SK-N-SH treated with all-trans-retinoic acid at 6 μM for 48 hours (cell line): Measurements from ENCODE around the gene SLC22A12.

Source experiments
- ATAC-seq: fragments of 200-7000 bp; cut with Tn5 transposase; 3 replicates; pipeline ENCODE4 v1.9.1; 2020; ENCODE audit warnings: mild to moderate bottlenecking, moderate library complexity
- BACH2 ChIP-seq: fragments of 250-450 bp; sonication (Bioruptor Pico); IDR thresholded peaks from 2 replicates; pipeline ENCODE4 v1.9.0; 2021; ENCODE audit warnings: mild to moderate bottlenecking, borderline replicate concordance
- CSDC2 ChIP-seq: fragments of 250-450 bp; sonication (Bioruptor Pico); IDR thresholded peaks from 2 replicates; pipeline ENCODE4 v1.5.0; 2020; ENCODE audit warnings: mild to moderate bottlenecking, moderate library complexity
- ESRRG ChIP-seq: fragments of 250-450 bp; sonication (Bioruptor Pico); IDR thresholded peaks from 2 replicates; pipeline ENCODE4 v1.6.1; 2021; ENCODE audit warnings: mild to moderate bottlenecking
- GLIS3 ChIP-seq: fragments of 250-450 bp; sonication (Bioruptor Pico); IDR thresholded peaks from 2 replicates; pipeline ENCODE4 v1.5.0; 2020; ENCODE audit warnings: mild to moderate bottlenecking, moderate library complexity
- ISL1 ChIP-seq: fragments of 250-450 bp; sonication (Bioruptor Pico); IDR thresholded peaks from 2 replicates; pipeline ENCODE4 v2.1.2; 2022; ENCODE audit warnings: mild to moderate bottlenecking, moderate library complexity
- OSR1 ChIP-seq: fragments of 250-450 bp; sonication (Bioruptor Pico); IDR thresholded peaks from 2 replicates; pipeline ENCODE4 v1.8.0; 2022; ENCODE audit warnings: moderate library complexity, mild to moderate bottlenecking, inconsistent platforms
- RARB ChIP-seq: fragments of 250-450 bp; sonication (Bioruptor Pico); IDR thresholded peaks from 2 replicates; pipeline ENCODE4 v1.8.0; 2021; ENCODE audit warnings: mild to moderate bottlenecking, moderate library complexity
- SNAI2 ChIP-seq: fragments of 250-450 bp; sonication (Bioruptor Pico); IDR thresholded peaks from 2 replicates; pipeline ENCODE4 v1.5.0; 2020; ENCODE audit warnings: mild to moderate bottlenecking, moderate library complexity
- TCF4 ChIP-seq: fragments of 250-450 bp; sonication (Bioruptor Pico); IDR thresholded peaks from 2 replicates; pipeline ENCODE4 v1.8.0; 2021; ENCODE audit warnings: mild to moderate bottlenecking, moderate library complexity, borderline replicate concordance
- TOX ChIP-seq: fragments of 250-450 bp; sonication (Bioruptor Pico); IDR thresholded peaks from 2 replicates; pipeline ENCODE4 v1.8.0; 2021; ENCODE audit warnings: mild to moderate bottlenecking, moderate library complexity, borderline replicate concordance
- ZFP3 ChIP-seq: fragments of 250-450 bp; sonication (Bioruptor Pico); IDR thresholded peaks from 2 replicates; pipeline ENCODE4 v1.5.0; 2020; ENCODE audit warnings: mild to moderate bottlenecking, moderate library complexity
- ZFP30 ChIP-seq: fragments of 450-650 bp; formaldehyde crosslinking; IDR thresholded peaks from 2 replicates; pipeline ENCODE4 v1.5.0; 2022; ENCODE audit warnings: mild to moderate bottlenecking, moderate library complexity
- ZNF565 ChIP-seq: fragments of 450-650 bp; formaldehyde crosslinking; conservative IDR thresholded peaks from 2 replicates; pipeline ENCODE4 v1.5.0; 2020; ENCODE audit warnings: low read depth, mild to moderate bottlenecking, moderate library complexity
- ZNF70 ChIP-seq: fragments of 450-650 bp; formaldehyde crosslinking; IDR thresholded peaks from 2 replicates; pipeline ENCODE4 v1.5.0; 2020; ENCODE audit warnings: mild to moderate bottlenecking, moderate library complexity
- TF ChIP-seq, protein P1 (sequence below): fragments of 250-450 bp; sonication (Bioruptor Pico); IDR thresholded peaks from 2 replicates; pipeline ENCODE4 v1.5.1; 2021; ENCODE audit warnings: mild to moderate bottlenecking, moderate library complexity
- TF ChIP-seq, protein P2 (sequence below): fragments of 250-450 bp; sonication (Bioruptor Pico); IDR thresholded peaks from 2 replicates; pipeline ENCODE4 v1.5.1; 2020; ENCODE audit warnings: low read depth, mild to moderate bottlenecking, moderate library complexity
- TF ChIP-seq, protein P3 (sequence below): fragments of 250-450 bp; sonication (Bioruptor Pico); IDR thresholded peaks from 2 replicates; pipeline ENCODE4 v1.8.0; 2021; ENCODE audit warnings: low read depth, mild to moderate bottlenecking, moderate library complexity, borderline replicate concordance
- TF ChIP-seq, protein P4 (sequence below): fragments of 250-450 bp; sonication (Bioruptor Pico); IDR thresholded peaks from 2 replicates; pipeline ENCODE4 v1.5.0; 2020; ENCODE audit warnings: mild to moderate bottlenecking, moderate library complexity
- TF ChIP-seq, protein P5 (sequence below): fragments of 250-450 bp; sonication (Bioruptor Pico); IDR thresholded peaks from 2 replicates; pipeline ENCODE4 v1.8.0; 2020; ENCODE audit warnings: mild to moderate bottlenecking, moderate library complexity, borderline replicate concordance

SLC22A12 gene

DNA sequence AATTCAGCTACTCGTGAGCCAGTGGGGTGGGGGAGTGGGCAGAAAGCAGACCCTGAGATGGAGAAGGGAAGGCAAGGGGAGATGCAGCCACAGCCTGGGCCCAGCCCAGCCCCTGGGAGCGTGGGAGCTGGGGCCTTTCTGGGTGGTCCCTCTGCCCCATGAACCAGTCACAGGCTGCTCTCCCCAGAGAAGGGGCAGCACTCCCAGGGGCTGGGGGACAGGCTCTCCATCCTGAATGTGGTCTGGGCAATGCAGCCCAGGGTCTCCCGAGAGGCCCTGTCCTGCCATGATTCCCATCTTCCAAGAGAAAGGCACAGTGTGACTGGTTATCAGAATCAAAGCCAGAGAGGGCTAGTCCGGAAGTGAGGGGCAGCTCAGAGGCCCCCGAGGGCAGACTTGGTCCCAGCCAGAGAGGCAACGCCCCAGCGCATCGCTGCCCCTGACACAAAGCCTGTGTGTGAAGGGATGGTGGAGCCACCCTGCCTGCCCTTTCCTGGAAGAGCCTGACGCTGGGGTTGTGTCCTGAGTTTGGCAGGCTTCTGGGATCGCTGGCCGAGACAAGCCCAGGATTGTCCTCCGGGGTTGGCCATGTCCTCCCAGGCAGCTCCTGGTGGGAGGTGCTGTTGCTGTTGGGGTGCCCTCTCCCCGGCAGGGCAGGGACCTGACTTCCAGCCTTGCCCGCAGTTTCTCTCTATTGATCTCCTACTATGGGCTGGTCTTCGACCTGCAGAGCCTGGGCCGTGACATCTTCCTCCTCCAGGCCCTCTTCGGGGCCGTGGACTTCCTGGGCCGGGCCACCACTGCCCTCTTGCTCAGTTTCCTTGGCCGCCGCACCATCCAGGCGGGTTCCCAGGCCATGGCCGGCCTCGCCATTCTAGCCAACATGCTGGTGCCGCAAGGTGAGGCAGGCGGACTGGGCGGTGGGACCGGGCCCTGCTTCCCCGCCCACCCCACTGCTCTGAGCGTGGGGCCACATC is 23.8 kb upstream of the SLC22A12 start:
- peak; percentile 33 for ATAC-seq

DNA sequence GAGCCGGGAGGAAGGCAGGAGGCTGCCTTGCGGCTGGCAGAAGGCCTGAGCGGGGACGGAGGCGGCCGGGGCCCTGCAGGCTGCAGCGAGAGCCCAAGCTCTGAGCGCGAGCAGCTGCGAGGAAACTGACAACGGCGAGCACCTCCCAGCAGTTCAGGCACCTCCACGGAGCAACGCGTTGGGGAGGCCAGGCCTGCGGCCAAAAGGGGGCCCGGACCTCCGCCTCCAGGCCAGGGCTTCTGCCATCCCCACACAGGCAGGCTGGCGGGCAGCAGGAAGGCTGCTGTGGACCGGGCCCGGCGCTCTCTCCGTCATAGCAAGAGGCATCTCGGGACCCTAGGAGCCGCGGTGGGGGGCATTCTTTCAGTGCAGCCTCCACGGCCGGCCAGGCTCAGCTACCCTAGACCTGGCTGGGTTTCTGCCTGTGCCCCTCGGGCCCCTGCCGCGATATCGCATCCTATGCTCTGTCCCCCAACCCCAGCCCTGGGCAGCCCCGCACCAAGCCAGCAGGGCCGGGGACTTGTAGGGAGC is 22.9 kb upstream of the SLC22A12 start:
- ATAC-seq: no peak
- TF ChIP-seq ZFP3 (CRISPR knock-in tag) (no peak), GLIS3 (CRISPR knock-in tag) (no peak), ESRRG (CRISPR knock-in tag) (no peak), TCF4 (CRISPR knock-in tag) (no peak), ISL1 (CRISPR knock-in tag) (no peak), ZNF565 (no peak), ZNF70 (CRISPR knock-in tag) (no peak), RARB (CRISPR knock-in tag) (no peak), TOX (no peak), BACH2 (CRISPR knock-in tag) (no peak), ZFP30 (CRISPR knock-in tag) (no peak)
- TF ChIP-seq, protein P1, sequence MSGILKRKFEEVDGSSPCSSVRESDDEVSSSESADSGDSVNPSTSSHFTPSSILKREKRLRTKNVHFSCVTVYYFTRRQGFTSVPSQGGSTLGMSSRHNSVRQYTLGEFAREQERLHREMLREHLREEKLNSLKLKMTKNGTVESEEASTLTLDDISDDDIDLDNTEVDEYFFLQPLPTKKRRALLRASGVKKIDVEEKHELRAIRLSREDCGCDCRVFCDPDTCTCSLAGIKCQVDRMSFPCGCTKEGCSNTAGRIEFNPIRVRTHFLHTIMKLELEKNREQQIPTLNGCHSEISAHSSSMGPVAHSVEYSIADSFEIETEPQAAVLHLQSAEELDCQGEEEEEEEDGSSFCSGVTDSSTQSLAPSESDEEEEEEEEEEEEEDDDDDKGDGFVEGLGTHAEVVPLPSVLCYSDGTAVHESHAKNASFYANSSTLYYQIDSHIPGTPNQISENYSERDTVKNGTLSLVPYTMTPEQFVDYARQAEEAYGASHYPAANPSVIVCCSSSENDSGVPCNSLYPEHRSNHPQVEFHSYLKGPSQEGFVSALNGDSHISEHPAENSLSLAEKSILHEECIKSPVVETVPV (CRISPR knock-in tag): no peak
- TF ChIP-seq, protein P2, sequence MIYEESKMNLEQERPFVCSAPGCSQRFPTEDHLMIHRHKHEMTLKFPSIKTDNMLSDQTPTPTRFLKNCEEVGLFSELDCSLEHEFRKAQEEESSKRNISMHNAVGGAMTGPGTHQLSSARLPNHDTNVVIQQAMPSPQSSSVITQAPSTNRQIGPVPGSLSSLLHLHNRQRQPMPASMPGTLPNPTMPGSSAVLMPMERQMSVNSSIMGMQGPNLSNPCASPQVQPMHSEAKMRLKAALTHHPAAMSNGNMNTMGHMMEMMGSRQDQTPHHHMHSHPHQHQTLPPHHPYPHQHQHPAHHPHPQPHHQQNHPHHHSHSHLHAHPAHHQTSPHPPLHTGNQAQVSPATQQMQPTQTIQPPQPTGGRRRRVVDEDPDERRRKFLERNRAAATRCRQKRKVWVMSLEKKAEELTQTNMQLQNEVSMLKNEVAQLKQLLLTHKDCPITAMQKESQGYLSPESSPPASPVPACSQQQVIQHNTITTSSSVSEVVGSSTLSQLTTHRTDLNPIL (CRISPR knock-in tag): no peak
- TF ChIP-seq, protein P3, sequence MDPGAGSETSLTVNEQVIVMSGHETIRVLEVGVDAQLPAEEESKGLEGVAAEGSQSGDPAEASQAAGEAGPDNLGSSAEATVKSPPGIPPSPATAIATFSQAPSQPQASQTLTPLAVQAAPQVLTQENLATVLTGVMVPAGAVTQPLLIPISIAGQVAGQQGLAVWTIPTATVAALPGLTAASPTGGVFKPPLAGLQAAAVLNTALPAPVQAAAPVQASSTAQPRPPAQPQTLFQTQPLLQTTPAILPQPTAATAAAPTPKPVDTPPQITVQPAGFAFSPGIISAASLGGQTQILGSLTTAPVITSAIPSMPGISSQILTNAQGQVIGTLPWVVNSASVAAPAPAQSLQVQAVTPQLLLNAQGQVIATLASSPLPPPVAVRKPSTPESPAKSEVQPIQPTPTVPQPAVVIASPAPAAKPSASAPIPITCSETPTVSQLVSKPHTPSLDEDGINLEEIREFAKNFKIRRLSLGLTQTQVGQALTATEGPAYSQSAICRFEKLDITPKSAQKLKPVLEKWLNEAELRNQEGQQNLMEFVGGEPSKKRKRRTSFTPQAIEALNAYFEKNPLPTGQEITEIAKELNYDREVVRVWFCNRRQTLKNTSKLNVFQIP (CRISPR knock-in tag): no peak

More for the DNA sequence above, 23.8 kb upstream of the SLC22A12 start:
- TF ChIP-seq, protein P2 (CRISPR knock-in tag): no peak
- TF ChIP-seq CSDC2 (CRISPR knock-in tag) (no peak), ZFP3 (CRISPR knock-in tag) (no peak), ZNF70 (CRISPR knock-in tag) (no peak), ISL1 (CRISPR knock-in tag) (no peak), OSR1 (CRISPR knock-in tag) (no peak), ZFP30 (CRISPR knock-in tag) (no peak), SNAI2 (CRISPR knock-in tag) (no peak), BACH2 (CRISPR knock-in tag) (no peak)
- TF ChIP-seq, protein P4, sequence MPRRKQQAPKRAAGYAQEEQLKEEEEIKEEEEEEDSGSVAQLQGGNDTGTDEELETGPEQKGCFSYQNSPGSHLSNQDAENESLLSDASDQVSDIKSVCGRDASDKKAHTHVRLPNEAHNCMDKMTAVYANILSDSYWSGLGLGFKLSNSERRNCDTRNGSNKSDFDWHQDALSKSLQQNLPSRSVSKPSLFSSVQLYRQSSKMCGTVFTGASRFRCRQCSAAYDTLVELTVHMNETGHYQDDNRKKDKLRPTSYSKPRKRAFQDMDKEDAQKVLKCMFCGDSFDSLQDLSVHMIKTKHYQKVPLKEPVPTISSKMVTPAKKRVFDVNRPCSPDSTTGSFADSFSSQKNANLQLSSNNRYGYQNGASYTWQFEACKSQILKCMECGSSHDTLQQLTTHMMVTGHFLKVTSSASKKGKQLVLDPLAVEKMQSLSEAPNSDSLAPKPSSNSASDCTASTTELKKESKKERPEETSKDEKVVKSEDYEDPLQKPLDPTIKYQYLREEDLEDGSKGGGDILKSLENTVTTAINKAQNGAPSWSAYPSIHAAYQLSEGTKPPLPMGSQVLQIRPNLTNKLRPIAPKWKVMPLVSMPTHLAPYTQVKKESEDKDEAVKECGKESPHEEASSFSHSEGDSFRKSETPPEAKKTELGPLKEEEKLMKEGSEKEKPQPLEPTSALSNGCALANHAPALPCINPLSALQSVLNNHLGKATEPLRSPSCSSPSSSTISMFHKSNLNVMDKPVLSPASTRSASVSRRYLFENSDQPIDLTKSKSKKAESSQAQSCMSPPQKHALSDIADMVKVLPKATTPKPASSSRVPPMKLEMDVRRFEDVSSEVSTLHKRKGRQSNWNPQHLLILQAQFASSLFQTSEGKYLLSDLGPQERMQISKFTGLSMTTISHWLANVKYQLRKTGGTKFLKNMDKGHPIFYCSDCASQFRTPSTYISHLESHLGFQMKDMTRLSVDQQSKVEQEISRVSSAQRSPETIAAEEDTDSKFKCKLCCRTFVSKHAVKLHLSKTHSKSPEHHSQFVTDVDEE (CRISPR knock-in tag): no peak
- TF ChIP-seq, protein P5, sequence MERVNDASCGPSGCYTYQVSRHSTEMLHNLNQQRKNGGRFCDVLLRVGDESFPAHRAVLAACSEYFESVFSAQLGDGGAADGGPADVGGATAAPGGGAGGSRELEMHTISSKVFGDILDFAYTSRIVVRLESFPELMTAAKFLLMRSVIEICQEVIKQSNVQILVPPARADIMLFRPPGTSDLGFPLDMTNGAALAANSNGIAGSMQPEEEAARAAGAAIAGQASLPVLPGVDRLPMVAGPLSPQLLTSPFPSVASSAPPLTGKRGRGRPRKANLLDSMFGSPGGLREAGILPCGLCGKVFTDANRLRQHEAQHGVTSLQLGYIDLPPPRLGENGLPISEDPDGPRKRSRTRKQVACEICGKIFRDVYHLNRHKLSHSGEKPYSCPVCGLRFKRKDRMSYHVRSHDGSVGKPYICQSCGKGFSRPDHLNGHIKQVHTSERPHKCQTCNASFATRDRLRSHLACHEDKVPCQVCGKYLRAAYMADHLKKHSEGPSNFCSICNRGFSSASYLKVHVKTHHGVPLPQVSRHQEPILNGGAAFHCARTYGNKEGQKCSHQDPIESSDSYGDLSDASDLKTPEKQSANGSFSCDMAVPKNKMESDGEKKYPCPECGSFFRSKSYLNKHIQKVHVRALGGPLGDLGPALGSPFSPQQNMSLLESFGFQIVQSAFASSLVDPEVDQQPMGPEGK (CRISPR knock-in tag): no peak
- TF ChIP-seq, protein P1 (CRISPR knock-in tag): no peak
- TF ChIP-seq, protein P3 (CRISPR knock-in tag): no peak
- TF ChIP-seq, all 23 proteins: peak for 0
